Astrocyte (in vitro differentiated cells and primary cell): Measurements from ENCODE around the gene TRAPPC3L.

Experiments
- CTCF ChIP-seq: IDR thresholded peaks from 2 replicates; pipeline ENCODE4 v1.5.1; 2011; ENCODE audit warnings: low read depth, mild to moderate bottlenecking, inconsistent platforms, low read length, moderate library complexity; ENCODE audit not compliant: insufficient read depth
- EZH2 ChIP-seq: IDR thresholded peaks from 2 replicates; pipeline ENCODE4 v1.6.1; 2012; ENCODE audit warnings: mild to moderate bottlenecking, low read length, inconsistent platforms; ENCODE audit not compliant: insufficient read depth

- no peak for TF ChIP-seq CTCF
- no peak for TF ChIP-seq EZH2
Observed at GRCh38 chr6:116522896-116523295, 22.6 kb downstream of the TRAPPC3L start.
